ENCODE results near the gene HACE1.

The HACE1 gene

GRCh38 chr6:104768906-104769305 lies 90.8 kb downstream of the HACE1 start:
- no peak overlapping the region for H3K27ac ChIP-seq (ENCODE audit: low read length)
- H3K27me3 ChIP-seq (ENCODE audit: insufficient read depth, low read length, poor library complexity), result no peaks in the 10 kb centered on the region
- H3K4me1 ChIP-seq (ENCODE audit: insufficient read depth, low read length), result no peaks in the 10 kb centered on the region
- H3K4me2 ChIP-seq (ENCODE audit: insufficient read depth, low read length), result no peak overlapping the region
- H3K79me2 ChIP-seq (ENCODE audit: insufficient read depth, low read length), result no peaks in the 10 kb centered on the region
- DNase-seq (no peak), ATAC-seq (ENCODE audit: insufficient read depth, low read depth) (no peak)
- no peak overlapping the region for H3K4me3 ChIP-seq (ENCODE audit: low read depth in 1 of 2, low read length in 2 of 2)
- H3K9me3 ChIP-seq (ENCODE audit: insufficient read depth, low read length, severe bottlenecking), result no peaks in the 10 kb centered on the region
- no peak overlapping the region for H3K9ac ChIP-seq (ENCODE audit: low read depth, low read length)
- TF ChIP-seq CTCF (IDR thresholded peaks at IDR 0.05; ENCODE audit: borderline replicate concordance, extremely low read depth, low read length, poor library complexity, severe bottlenecking), result no peak
- no peak for TF ChIP-seq EZH2 (IDR thresholded peaks at IDR 0.05; ENCODE audit: borderline replicate concordance, low read depth, low read length, severe bottlenecking)
- no peaks in the 10 kb centered on the region for H4K20me1 ChIP-seq (ENCODE audit: insufficient read depth, low read length)
- peaks cover 83% of the 10 kb centered on the region for H3K36me3 ChIP-seq (ENCODE audit: insufficient read depth, low read length)
- no peak overlapping the region for H2AFZ ChIP-seq (ENCODE audit: low read depth, low read length)

- Histone ChIP-seq H3K4me1 (ENCODE audit: insufficient read depth, low read length) (no peaks in the 10 kb centered on the region), H3K36me3 (ENCODE audit: insufficient read depth, low read length) (peaks cover 78% of the 10 kb centered on the region), H3K79me2 (ENCODE audit: insufficient read depth, low read length) (no peaks in the 10 kb centered on the region), H3K9me3 (ENCODE audit: insufficient read depth, low read length, severe bottlenecking) (no peaks in the 10 kb centered on the region), H4K20me1 (ENCODE audit: insufficient read depth, low read length) (no peaks in the 10 kb centered on the region), H3K27me3 (ENCODE audit: insufficient read depth, low read length, poor library complexity) (no peaks in the 10 kb centered on the region), H2AFZ (ENCODE audit: low read depth, low read length) (no peak overlapping the region), H3K9ac (ENCODE audit: low read depth, low read length) (no peak overlapping the region), H3K4me3 (ENCODE audit: low read depth in 1 of 2, low read length in 2 of 2) (no peak overlapping the region), H3K4me2 (ENCODE audit: insufficient read depth, low read length) (no peak overlapping the region), H3K27ac (ENCODE audit: low read length) (no peak overlapping the region)
- ATAC-seq (ENCODE audit: insufficient read depth, low read depth) (no peak), DNase-seq (no peak)
- TF ChIP-seq EZH2 (IDR thresholded peaks at IDR 0.05; ENCODE audit: borderline replicate concordance, low read depth, low read length, severe bottlenecking), result no peak
- TF ChIP-seq CTCF (IDR thresholded peaks at IDR 0.05; ENCODE audit: borderline replicate concordance, extremely low read depth, low read length, poor library complexity, severe bottlenecking), result no peak
Measured at GRCh38 chr6:104766595-104766994, 93.1 kb downstream of the HACE1 start.

GRCh38 chr6:104754788-104755409 lies 104.8 kb downstream of the HACE1 start:
- Histone ChIP-seq H3K4me2 (ENCODE audit: insufficient read depth, low read length) (no peak overlapping the region), H3K9ac (ENCODE audit: low read depth, low read length) (no peak overlapping the region), H4K20me1 (ENCODE audit: insufficient read depth, low read length) (no peaks in the 10 kb centered on the region), H3K36me3 (ENCODE audit: insufficient read depth, low read length) (peaks cover 56% of the 10 kb centered on the region), H3K4me3 (ENCODE audit: low read depth in 1 of 2, low read length in 2 of 2) (no peak overlapping the region), H3K79me2 (ENCODE audit: insufficient read depth, low read length) (peaks cover 3% of the 10 kb centered on the region; the same call in 1 of the 2 replicates), H2AFZ (ENCODE audit: low read depth, low read length) (no peak overlapping the region), H3K27me3 (ENCODE audit: insufficient read depth, low read length, poor library complexity) (no peaks in the 10 kb centered on the region), H3K27ac (ENCODE audit: low read length) (no peak overlapping the region), H3K9me3 (ENCODE audit: insufficient read depth, low read length, severe bottlenecking) (peaks cover 17% of the 10 kb centered on the region), H3K4me1 (ENCODE audit: insufficient read depth, low read length) (no peaks in the 10 kb centered on the region)
- DNase-seq (no peak), ATAC-seq (ENCODE audit: insufficient read depth, low read depth) (no peak)
- TF ChIP-seq EZH2 (IDR thresholded peaks at IDR 0.05; ENCODE audit: borderline replicate concordance, low read depth, low read length, severe bottlenecking), result no peak
- no peak for TF ChIP-seq CTCF (IDR thresholded peaks at IDR 0.05; ENCODE audit: borderline replicate concordance, extremely low read depth, low read length, poor library complexity, severe bottlenecking)
